NCI-H1105 treated with DMSO at 0.1 percent for 48 hours (cell line): Measurements from ENCODE around the gene RAC3.
"Not testable (repeated sequence)": the region's sequence is repeated elsewhere in the genome, so short reads cannot be mapped to it uniquely, and the experiment has no call there.

Experiments
- DNase-seq: peaks from one replicate; lab custom pipeline; 2025; lab: John Stamatoyannopoulos, UW

RAC3 gene

DNA sequence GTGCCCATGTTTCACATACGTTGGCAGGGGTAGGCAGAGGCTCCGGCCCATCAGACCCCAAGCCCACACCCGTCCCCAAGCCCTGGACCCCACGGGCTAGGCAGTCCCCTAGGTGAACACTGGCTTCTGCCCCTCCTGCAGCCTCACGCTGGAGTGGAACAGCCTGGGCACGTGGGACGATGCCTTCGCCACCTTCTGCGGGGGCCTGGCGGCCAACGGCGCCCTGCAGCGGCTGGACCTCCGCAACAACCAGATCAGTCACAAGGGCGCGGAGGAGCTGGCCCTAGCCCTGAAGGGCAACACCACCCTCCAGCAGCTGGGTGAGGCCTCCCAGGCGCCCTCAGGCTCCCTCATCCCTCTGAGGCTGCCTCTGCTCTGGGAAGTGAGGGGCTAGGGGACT, 6.6 kb upstream of the RAC3 start:
- DNase-seq: no peak

GRCh38 chr17:82025401-82026107, 5.9 kb upstream of the RAC3 start:
- no peak for DNase-seq

DNA sequence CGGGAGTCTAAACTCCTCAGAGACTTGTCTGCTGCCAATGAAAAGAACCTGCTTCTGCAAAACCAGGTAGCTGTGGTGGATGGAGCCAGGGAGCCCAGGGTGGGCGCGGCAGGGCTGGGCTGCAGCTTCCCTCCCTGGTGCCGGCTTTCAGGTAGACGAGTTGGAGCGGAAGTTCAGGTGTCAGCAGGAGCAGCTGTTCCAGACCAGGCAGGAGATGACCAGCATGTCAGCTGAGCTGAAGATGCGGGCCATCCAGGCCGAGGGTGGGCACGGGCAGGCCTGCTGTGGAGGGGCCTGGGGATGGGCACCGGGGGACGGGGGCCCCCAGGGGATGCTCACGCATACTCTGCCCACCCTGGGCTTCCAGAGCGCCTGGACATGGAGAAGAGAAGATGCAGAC, 3.2 kb upstream of the RAC3 start:
- no peak for DNase-seq

DNA sequence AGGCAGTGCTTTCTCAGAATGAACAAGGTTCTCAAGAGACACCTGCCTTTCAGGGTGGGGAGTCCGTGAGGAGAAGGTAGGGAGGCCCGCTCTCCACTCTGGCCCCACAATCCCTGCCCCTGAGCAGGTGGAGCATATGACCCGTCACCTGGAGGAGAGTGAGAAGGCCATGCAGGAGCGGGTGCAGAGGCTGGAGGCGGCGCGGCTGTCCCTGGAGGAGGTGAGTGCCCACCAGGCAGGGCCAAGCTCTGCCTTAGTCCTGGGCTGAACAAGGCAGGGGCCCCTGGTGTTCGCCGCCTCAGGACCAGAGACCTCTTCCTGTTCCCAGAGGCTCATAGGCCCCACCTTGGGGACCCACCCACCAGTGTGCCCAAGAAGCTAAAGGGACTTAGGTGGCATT, 2.5 kb upstream of the RAC3 start:
- DNase-seq: no peak

- no peak for DNase-seq
Observed at GRCh38 chr17:82029391-82029790, 2.1 kb upstream of the RAC3 start.

- no peak for DNase-seq
Observed at GRCh38 chr17:82029990-82030469, 1.4 kb upstream of the RAC3 start.

DNA sequence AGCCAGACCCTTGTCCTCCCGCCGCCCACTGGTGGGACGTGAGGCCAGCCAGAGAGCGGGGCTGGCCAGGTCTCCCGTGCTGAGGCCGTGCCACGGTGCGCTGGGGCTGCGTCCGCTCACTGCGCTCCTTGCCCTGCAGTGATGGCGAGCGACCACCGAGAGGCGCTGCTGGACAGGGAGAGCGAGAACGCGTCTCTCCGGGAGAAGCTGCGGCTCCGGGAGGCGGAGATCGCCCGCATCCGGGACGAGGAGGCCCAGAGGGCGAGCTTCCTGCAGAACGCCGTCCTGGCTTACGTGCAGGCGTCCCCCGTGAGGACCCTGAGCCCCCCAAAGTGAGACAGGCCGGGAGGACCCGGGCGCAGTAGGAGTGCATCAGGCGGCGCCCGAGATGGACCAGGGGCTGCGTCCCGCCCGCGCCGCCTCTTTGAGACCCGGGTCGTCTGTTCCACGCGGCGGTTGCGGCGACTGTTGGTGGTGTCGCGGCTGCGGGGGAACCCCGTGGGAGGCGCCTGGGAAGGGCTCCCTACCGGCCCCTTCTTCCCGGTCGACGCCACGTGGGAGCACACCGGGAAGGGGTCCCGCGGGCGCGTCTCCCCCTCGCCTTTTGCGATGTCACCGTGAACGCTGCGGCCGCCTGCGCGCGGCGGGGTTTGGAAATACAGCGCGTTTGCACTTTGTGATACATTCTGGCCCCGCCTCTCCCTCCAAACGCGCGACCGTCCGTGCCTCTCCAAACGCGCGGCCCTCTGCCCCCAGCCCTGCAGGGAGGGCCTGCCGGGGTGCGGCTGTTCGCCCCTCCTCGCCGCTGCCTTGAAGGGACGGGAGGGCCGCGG, 792 bp upstream of the RAC3 start:
- peak; percentile 66 for DNase-seq

DNA sequence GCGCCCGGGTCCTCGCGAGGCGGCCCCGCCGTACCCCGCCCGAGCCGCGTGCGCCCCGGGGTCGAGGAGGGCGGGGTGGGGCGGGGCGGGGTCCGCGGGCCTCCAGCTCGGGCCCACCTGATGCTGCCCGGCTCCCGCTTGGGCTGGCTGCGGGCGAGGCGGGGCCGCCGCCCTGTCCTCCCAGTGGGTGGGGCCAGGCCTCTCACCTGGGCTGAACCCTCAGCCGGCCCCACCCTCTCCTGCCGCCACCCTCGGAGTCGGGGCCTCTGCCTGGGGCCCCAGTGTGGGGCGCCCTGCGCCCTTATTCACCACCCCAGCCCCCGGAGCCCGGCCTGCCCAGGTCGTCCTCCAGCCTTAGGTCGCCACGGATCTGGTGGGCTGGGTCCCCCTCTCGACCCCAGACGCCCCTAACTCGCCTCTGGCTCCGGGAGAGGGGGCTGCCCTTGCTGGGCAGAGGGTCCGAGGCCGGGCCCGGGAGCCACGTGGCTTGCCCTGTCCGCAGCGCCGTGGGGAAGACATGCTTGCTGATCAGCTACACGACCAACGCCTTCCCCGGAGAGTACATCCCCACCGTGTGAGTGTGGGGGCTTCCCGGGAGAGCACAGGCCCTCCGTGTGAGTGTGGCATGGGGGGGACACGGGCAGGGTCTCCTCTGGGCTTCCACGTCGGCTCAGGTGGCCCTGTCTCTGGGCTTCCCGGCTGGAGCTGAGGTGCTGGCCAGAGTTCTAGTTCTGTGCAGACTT, 578 bp downstream of the RAC3 start:
- DNase-seq: peak; percentile 20

GRCh38 chr17:82033359-82034085, 2.0 kb downstream of the RAC3 start:
- DNase-seq: no peak

DNA sequence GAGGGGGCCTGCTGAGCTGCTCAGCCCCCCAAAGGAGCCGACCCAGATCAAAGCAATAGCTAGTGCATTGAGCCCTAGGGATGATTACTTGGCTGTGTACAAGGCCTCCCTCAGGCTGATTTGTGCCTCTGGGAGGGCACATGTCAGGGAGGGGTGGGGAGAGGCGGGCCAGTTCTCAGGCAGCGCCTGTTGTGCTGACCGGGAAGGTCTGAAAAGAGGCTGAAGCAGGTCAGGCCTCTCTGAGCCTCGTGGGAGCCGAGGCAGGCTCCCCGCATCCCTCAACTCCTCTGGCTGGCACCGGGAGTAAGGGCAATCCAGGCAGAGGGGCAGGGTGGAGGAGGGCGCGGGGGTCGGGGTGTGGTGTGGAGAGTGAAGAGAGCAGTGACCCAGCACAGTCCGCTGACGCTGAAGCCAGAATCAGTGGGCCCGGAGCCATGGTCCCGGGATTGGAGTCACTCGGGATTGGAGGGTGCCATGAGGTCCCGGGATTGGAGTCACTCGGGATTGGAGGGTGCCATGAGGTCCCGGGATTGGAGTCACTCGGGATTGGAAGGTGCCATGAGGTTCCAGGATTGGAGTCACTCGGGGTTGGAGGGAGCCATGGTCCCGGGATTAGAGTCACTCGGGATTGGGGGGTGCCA, 3.0 kb downstream of the RAC3 start:
- DNase-seq: no peak

DNA sequence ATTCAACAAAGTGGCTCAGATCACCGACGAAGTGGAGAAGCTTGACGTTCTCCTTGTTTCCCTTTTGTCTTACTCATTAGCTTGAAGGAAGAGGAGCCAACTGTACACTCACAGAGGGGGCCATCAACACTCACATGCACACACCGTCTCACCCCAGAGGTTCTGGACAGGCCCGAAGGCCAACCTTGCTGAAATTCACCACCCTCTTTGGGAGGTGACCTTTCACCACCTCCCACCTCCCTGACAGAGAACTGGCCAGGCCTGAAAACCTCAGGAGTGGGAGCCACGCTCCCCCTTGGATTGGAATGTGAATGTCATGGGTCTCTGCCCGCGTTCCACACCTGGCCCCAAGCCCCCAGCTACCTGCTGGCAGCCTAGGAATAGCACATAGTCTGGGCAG, 4.0 kb downstream of the RAC3 start:
- no peak for DNase-seq

DNA sequence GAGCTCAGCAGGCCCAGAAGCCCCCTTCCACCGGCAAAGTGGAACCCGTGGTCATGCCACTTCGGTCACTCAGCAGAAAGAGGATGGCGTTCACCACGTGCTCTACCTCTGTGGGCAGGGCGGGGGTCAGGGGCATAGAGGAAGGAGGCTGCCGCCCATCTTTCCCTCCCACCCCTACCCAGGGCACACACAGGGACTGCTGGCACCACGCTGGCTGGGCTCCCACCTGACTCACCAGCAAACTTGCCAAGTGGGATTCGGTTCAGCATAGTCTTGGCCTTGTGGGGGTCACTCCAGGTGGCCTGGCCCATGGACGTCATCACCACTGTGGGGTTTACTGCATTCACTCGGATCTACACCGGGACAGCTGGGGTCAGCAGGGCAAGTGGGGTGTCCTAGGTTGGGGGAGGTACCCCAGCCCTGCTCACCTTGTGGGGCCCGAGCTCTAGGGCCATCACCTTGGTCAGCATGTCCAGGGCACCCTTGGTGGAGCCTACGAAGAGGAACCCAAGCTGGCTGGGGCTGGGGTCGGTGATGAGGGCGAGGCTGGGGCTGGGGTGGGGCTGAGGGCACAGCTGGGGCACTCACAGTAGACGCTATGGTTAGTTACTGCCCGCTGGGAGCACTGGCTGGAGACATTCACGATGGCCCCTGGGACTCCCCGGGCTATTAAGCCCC, 4.6 kb downstream of the RAC3 start:
- no peak for DNase-seq

DNA sequence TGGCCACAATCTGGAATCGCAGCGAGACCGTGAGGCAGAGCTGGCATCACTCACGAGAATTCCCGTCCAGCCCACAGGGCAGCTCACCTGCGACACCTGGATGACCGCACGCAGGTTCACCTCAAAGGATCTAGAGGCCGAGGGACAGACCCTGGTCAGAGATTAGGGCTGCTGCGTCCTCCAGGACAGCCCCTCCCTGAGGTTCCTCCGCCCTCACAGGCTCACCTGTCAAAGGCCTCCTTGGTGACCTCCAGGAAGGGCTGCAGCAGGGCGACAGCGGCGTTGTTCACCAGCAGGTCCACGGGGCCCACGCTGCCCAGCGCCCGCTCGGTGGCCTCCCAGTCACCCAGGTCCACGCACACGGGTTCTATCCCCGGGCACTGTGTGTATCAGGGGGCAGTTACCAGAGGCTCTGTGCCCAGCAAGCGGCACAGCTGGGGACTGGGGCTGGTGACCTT, 5.2 kb downstream of the RAC3 start:
- no peak for DNase-seq

DNA sequence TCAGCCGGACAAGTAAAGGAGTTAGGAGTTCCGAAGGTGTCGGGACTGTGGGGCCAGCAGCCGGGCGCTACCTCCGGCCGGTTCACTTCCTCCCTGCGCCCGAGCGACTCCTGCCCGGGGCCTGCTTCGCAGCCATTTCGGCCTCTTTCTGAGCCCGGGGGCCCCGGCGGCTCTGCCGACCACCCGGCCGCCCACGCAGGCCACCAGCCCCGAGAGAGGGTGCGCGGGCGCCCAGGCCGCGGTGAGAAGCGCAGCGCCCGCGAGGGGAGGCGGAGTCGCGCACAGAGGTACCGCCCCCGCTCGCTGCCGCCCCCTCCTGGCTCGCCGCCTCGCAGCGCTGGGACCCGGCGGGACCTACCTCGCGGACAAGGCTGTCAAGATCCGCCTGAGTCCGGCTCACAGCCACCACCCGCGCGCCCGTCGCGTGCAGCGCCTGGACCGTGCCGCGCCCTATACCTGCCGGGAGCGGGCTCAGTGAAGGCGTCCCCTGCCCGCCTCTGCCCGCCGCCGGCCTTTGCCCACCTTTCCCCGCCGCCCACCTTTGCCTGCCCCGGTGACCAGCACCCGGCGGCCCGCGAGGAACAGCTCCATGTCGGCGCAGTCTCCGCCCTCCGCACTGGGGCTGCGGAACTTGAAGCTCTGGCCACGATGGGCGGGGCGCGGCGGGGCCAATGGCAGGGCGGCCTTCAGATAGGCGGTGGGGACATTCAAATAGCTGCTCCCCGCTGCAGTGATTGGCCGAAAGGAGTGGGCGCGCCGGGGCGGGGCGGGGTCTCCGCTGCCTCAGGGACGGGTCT, 5.8 kb downstream of the RAC3 start, which contains the start of gene DCXR:
TSS of gene DCXR (minus strand) at position 606 of the 797 bp plus-strand sequence. CDS start at position 591, 15 bp downstream.
- DNase-seq: peak; percentile 92

DNA sequence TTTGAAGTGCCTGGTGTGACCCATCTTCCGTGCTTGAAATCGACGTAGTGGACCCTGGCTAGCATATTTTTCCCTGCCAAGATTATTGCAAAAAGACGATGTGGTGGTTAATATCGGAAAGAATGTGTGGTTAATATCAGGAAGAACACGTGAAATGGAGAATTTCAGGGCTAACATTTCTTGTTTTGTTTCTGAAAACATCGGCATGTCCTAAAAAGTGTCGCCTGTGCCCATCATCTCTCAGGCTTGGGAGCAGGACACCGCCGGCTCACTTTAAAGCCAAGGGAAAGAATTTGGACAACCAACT, 6.4 kb downstream of the RAC3 start:
- no peak for DNase-seq

DNA sequence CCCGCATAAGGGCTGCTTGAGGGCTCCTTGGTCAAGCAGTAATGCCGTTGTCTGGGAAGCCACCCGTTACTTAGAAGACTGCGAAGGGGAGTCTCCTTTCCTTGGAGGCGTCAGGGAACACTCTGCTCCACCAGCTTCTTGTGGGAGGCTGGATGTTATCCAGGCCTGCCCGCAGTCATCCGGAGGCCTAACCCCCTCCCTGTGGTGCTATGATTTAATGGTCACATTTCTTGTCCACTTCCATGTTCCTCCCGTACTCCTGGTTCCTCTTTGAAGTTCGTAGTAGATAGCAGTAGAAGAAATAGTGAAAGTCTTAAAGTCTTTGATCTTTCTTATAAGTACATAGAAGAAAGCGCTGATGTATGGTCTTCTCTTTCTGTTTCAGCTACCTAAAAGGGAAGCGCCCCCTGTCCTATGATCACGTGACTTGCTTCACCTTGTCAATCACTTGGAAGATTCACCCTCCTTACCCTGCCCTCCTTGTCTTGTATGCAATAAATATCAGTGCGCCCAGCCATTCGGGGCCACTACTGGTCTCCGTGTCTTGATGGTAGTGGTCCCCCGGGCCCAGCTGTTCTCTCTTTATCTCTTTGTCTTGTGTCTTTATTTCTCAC, 7.4 kb downstream of the RAC3 start:
- DNase-seq: not testable (repeated sequence)

DNA sequence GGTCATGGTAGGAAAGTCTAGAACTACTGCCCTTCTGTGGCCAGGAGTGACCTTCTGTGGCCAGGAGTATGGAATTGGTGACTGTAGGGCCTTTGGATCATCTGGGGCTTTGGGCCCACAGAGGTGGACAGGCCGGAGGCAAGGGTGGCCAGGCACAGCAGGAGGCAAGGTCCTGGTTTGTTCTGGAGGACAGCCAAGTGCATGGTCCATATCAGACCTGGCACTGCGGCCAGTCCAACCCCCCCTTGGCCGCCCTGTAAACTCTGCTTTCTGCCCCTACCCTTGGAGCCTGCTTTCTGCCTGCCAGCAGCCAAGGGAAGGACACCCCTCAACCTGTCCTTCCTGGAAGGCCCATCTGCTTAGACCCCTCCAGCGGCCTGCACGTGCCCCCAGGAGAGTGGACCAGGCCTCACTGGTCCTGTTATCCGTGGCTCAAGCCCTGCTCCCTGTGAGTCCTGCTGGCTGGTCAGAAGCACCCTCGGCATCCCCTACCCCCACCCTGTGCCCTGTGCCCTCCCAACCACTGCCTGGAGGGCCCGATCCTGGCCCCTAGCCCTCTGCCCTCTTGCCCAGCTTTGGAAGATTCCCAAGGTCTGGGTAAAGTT, 8.3 kb downstream of the RAC3 start:
- DNase-seq: no peak

DNA sequence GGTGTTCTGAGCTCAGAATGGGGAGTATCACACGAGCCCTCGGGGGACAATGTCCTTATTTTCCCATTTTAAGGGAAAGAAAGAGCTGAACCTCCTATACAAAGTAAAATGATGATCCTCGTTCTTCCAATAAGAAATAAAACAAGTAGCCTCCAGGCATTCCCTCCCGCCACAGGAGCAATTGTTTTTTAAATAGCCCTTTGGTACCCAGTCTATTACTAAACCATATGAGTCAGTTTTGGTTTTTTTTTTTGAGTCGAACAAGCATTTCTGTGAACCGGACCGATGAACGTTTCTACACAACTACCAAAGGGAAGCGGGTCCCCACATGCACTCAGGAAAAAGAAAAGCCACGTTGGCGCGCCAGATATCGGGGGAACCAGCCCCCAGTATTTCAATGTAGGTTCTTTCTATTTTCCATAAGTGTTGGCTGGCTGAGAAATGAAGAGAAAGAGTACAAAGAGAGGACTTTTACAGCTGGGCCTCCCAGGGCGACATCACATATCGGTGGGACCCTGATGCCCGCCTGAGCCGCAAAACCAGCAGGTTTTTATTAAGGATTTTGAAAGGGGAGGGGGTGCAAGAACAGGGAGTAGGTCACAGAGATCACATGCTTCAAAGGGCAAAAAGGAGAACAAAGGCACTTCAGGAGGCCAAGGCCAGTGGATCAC, 9.8 kb downstream of the RAC3 start:
- no peak for DNase-seq

- no peak for DNase-seq
Observed at GRCh38 chr17:82042649-82043048, 11.2 kb downstream of the RAC3 start.
